Measurements from ENCODE around the gene B9D2. TPM values are rescaled to one million over a fixed set of nuclear protein-coding genes. Genes with fewer than 3 reads are reported as not detected.

Gene B9D2
- total RNA-seq, 3 donors from 2014 or later = 4.0 to 7.3 (median 4.3) TPM

GRCh38 chr19:41304706-41305483 lies 59.1 kb downstream of the B9D2 start:
- peaks cover 2 to 8% of the 10 kb centered on the region in 2 donors for H3K4me1 ChIP-seq
- H3K9me3 ChIP-seq = no peaks in the 10 kb centered on the region
- peak overlapping the region; percentile 18 to 29 for H3K27ac ChIP-seq
- H3K4me3 ChIP-seq = no peak overlapping the region
- intact Hi-C loops (cut with DNase I; ENCODE audit: low total_unique reads) = loop anchor here (5.0 kb wide), 1 partner anchor 348 kb away; no protein-coding TSS in a partner anchor
- peaks cover 24% of the 10 kb centered on the region for H3K36me3 ChIP-seq
- TF ChIP-seq CTCF (IDR thresholded peaks at IDR 0.05) (no peak), POLR2AphosphoS5 (IDR thresholded peaks at IDR 0.05) (no peak), POLR2A (IDR thresholded peaks at IDR 0.05) (no peak)
- no peaks in the 10 kb centered on the region for H3K27me3 ChIP-seq
- DNase-seq (ENCODE audit: low spot score in 2 of 2) = no peak

Other genes starting within 250 kb of the B9D2 start
- gene CYP2F1, start 249.7 kb downstream of the B9D2 start, total RNA-seq = not detected
- 1 to 10 TPM in 2 of 3 donors, under 1 TPM in 1; 0.80 to 2.0 (median 2.0) TPM for gene CYP2S1, start 170.9 kb downstream of the B9D2 start, total RNA-seq
- gene AXL, start 144.9 kb downstream of the B9D2 start, total RNA-seq = 10 to 100 TPM; 29.0 to 89.8 (median 36.4) TPM
- 100 to 1,000 TPM; 116 to 146 (median 125) TPM for gene HNRNPUL1, start 99.8 kb downstream of the B9D2 start, total RNA-seq
- 10 to 100 TPM; 15.4 to 15.7 (median 15.4) TPM for gene CCDC97, start 54.0 kb downstream of the B9D2 start, total RNA-seq
- gene TGFB1, start 10.2 kb downstream of the B9D2 start, total RNA-seq = 10 to 100 TPM; 12.0 to 21.4 (median 13.4) TPM
- 10 to 100 TPM; 15.7 to 29.2 (median 17.0) TPM for gene TMEM91, start 12.4 kb upstream of the B9D2 start, total RNA-seq
- 10 to 100 TPM; 18.2 to 20.6 (median 18.7) TPM for gene EXOSC5, start 33.2 kb upstream of the B9D2 start, total RNA-seq
- gene BCKDHA, start 33.7 kb upstream of the B9D2 start, total RNA-seq = 10 to 100 TPM; 40.3 to 54.6 (median 53.1) TPM
- 1 to 10 TPM; 2.6 to 3.0 (median 2.9) TPM for gene B3GNT8, start 63.2 kb upstream of the B9D2 start, total RNA-seq
- gene DMAC2, start 75.8 kb upstream of the B9D2 start, total RNA-seq = 10 to 100 TPM; 24.8 to 41.3 (median 31.6) TPM
- gene ERICH4, start 79.0 kb upstream of the B9D2 start, total RNA-seq = not detected
- gene CEACAM21, start 212.0 kb upstream of the B9D2 start, total RNA-seq = under 1 TPM; 0.44 to 0.66 (median 0.64) TPM

Measured in breast epithelium (tissue), 4 donors.